GM10266 (cell line): ENCODE results near the gene CLIC2.
A peak's percentile ranks its signal among the peaks of the same experiment; 100 is the strongest.
"Not testable (repeated sequence)": the region's sequence is repeated elsewhere in the genome, so short reads cannot be mapped to it uniquely, and the experiment has no call there.

ENCODE experiments used
- DNase-seq: peaks from one replicate; pipeline ENCODE4 v3.0.0; 2012; ENCODE audit errors: extremely low spot score
- CTCF ChIP-seq: IDR thresholded peaks from 2 replicates; pipeline ENCODE4 v1.5.1; 2012; ENCODE audit warnings: mild to moderate bottlenecking, low read depth; ENCODE audit not compliant: control insufficient read depth, insufficient read depth; ENCODE audit errors: missing control alignments

The CLIC2 gene

DNA sequence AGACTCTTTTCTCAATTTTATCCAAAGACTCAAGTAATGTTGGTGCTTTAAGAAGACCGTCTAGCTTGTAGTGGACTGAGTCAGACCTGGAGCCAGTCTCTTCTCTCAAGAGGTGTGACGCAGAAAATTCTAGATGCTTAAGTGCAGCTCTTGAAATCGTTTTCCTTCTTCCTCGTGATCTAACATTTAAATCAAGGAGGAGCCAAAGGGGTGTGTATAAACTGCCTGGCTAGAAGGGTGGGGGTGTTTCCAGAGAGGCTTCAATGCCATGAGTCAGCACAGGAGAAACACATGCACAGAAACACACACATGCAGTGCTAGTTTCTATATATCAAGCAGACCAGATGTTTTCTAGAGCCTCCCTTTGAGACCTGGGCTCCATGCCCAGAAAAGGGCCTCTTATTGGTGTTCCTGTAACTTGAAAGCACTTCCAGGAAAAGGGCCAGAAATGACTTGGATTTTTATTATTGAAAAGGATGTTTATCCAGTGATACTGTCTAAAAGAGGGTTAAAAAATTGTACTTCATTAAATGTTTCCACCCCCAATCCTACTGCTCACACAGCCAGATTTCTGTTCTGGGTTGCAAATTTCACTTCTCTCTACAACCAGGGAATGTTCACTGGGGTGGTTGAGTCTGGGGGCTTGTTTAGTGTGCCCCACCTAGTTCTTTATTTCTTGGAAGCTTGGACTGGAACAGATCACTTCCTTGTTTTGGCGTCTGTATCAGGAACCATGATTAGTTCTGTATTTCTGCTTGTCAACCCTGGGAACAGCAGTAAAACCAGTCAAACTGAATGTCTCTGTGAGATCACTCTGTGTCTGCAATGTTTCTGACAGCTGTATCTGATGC lies at the start of gene CLIC2:
TSS of gene CLIC2 (minus strand) at position 129 of the 851 bp plus-strand sequence. CDS start 187 bp downstream, outside the sequence.
- no peak for TF ChIP-seq CTCF
- DNase-seq = peak; percentile 2

DNA sequence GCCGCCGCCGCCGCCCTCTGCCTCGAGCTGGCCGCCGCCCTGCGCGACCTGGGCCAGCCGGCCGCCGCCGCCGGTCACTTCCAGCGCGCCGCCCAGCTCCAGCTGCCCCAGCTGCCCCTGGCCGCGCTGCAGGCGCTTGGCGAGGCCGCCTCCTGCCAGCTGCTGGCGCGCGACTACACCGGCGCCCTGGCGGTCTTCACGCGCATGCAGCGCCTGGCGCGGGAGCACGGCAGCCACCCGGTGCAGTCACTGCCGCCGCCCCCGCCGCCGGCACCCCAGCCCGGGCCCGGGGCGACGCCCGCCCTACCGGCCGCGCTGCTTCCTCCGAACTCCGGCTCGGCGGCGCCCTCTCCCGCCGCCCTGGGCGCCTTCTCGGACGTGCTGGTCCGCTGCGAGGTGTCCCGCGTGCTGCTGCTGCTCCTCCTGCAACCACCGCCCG lies 48.1 kb upstream of the CLIC2 start:
- not testable (repeated sequence) for DNase-seq

- DNase-seq = not testable (repeated sequence)
Measured at GRCh38 chrX:155381843-155382528, 47.6 kb upstream of the CLIC2 start, which contains the start of gene F8A2. Gene F8A2, plus strand, starts transcription at chrX:155382095. Its CDS starts 20 bp downstream, at chrX:155382115.

GRCh38 chrX:155379802-155380201 lies 45.4 kb upstream of the CLIC2 start:
- not testable (repeated sequence) for DNase-seq

GRCh38 chrX:155373777-155374458 lies 39.5 kb upstream of the CLIC2 start:
- not testable (repeated sequence) for DNase-seq

GRCh38 chrX:155363712-155364111 lies 29.3 kb upstream of the CLIC2 start:
- not testable (repeated sequence) for DNase-seq

- DNase-seq = not testable (repeated sequence)
Measured at GRCh38 chrX:155349448-155349847, 15.0 kb upstream of the CLIC2 start.

GRCh38 chrX:155345689-155346088 lies 11.3 kb upstream of the CLIC2 start:
- not testable (repeated sequence) for DNase-seq

DNA sequence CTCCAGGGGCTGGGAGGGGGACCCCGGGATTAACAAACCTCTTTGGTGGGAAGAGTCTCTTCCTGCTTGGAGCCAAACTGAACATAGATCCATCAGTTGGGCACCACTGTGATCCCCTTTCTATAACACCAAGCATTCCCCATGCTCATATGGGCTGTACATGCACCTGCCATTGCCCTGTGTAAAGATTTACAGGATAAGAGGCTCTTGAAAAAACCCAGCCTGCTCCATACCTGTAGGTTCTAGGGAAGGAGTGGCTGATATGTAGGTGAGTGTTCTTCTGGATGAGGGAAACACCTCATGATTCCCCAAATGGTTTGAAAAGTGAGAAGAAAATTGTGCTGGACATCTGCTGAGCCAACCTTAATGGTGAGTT lies 911 bp upstream of the CLIC2 start:
- not testable (repeated sequence) for DNase-seq

DNA sequence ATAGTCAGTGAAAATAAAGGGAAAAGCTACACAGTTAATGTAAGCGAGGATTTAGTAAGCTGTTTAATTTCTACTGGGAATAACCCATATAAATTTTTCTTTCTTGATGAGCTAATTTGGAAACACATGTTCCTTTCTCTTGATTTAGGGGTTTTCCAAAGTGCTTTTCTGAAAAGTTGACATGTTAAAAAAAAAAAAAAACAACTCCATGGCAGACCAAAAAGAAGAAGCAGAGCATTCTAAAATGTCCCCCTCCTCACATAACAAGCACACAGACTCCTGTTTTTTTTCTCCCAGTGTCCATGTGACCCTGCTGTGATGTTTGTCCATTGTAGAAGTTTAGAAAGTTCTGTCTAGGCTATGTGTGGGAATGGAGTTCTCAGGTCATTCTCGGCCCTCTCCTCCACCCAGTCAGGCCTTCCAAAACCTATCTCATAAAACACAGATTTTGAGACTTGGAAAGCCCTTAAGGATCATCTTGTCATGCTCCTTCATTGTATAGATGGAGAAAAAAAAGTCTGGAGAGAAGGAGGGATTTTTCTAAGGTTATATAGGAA lies 792 bp downstream of the CLIC2 start:
- no peak for DNase-seq
- no peak for TF ChIP-seq CTCF

- TF ChIP-seq CTCF = no peak
- DNase-seq = no peak
Measured at GRCh38 chrX:155330992-155331391, 3.4 kb downstream of the CLIC2 start.
